ENCODE results near the gene KIF12.
"Not testable (repeated sequence)": the region's sequence is repeated elsewhere in the genome, so short reads cannot be mapped to it uniquely, and the experiment has no call there.

- TF ChIP-seq, protein P1, sequence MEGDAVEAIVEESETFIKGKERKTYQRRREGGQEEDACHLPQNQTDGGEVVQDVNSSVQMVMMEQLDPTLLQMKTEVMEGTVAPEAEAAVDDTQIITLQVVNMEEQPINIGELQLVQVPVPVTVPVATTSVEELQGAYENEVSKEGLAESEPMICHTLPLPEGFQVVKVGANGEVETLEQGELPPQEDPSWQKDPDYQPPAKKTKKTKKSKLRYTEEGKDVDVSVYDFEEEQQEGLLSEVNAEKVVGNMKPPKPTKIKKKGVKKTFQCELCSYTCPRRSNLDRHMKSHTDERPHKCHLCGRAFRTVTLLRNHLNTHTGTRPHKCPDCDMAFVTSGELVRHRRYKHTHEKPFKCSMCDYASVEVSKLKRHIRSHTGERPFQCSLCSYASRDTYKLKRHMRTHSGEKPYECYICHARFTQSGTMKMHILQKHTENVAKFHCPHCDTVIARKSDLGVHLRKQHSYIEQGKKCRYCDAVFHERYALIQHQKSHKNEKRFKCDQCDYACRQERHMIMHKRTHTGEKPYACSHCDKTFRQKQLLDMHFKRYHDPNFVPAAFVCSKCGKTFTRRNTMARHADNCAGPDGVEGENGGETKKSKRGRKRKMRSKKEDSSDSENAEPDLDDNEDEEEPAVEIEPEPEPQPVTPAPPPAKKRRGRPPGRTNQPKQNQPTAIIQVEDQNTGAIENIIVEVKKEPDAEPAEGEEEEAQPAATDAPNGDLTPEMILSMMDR (IDR thresholded peaks at IDR 0.05; ENCODE audit: borderline replicate concordance, extremely low read depth, low read length, poor library complexity, severe bottlenecking): not testable (repeated sequence)
- TF ChIP-seq EZH2 (IDR thresholded peaks at IDR 0.05; ENCODE audit: borderline replicate concordance, low read depth, low read length, severe bottlenecking): not testable (repeated sequence)
These were observed 29.7 kb upstream of the KIF12 start for GRCh38 chr9:114128759-114129158.
